Mesendoderm (in vitro differentiated cells): ENCODE data around the gene NAPSA. TPM values are rescaled to one million over a fixed set of nuclear protein-coding genes. Genes with fewer than 3 reads are reported as not detected.

Experiments used
- DNase-seq: peaks from one replicate; pipeline ENCODE4 v3.0.0; 2013
- H2AK5ac ChIP-seq: 2 replicates; pipeline ENCODE4 v1.6.1; 2013; ENCODE audit warnings: low read length, inconsistent platforms
- H2BK120ac ChIP-seq: 2 replicates; pipeline ENCODE4 v1.6.1; 2013; ENCODE audit warnings: low read depth, mild to moderate bottlenecking, low read length, moderate library complexity, mixed read lengths
- H2BK15ac ChIP-seq: replicated peaks from 2 replicates; pipeline ENCODE4 v1.6.1; 2013; ENCODE audit warnings: low read depth, mild to moderate bottlenecking, moderate library complexity
- H2BK5ac ChIP-seq: 2 replicates; pipeline ENCODE4 v1.6.1; 2013; ENCODE audit warnings: low read length, inconsistent platforms
- H3K18ac ChIP-seq: 2 replicates; pipeline ENCODE4 v1.6.1; 2013; ENCODE audit warnings: mild to moderate bottlenecking, low read length, mixed read lengths
- H3K23ac ChIP-seq: one replicate; pipeline ENCODE4 v1.6.1; 2013; ENCODE audit warnings: low read length
- H3K27ac ChIP-seq: 2 replicates; pipeline ENCODE4 v1.5.1; 2013; ENCODE audit warnings: low read depth, mild to moderate bottlenecking, inconsistent platforms, low read length, moderate library complexity
- H3K27me3 ChIP-seq: 2 replicates; pipeline ENCODE4 v1.6.1; 2013; ENCODE audit warnings: low read length, control low read depth, mild to moderate bottlenecking, inconsistent platforms; ENCODE audit not compliant: insufficient read depth, poor library complexity
- H3K36me3 ChIP-seq: 2 replicates; pipeline ENCODE4 v1.6.1; 2013; ENCODE audit warnings: low read length, inconsistent platforms; ENCODE audit not compliant: control insufficient read depth, insufficient read depth
- H3K4ac ChIP-seq: one replicate; pipeline ENCODE4 v1.6.1; 2013; ENCODE audit warnings: low read depth, mild to moderate bottlenecking, low read length, moderate library complexity
- H3K4me1 ChIP-seq: 2 replicates; pipeline ENCODE4 v1.6.1; 2013; ENCODE audit warnings: low read depth, low read length, inconsistent platforms; ENCODE audit not compliant: control insufficient read depth
- H3K4me2 ChIP-seq: 2 replicates; pipeline ENCODE4 v1.6.1; 2013; ENCODE audit warnings: low read length
- H3K4me3 ChIP-seq: 2 replicates; pipeline ENCODE4 v1.5.1; 2013; ENCODE audit warnings: mild to moderate bottlenecking, low read length
- H3K56ac ChIP-seq: one replicate; pipeline ENCODE4 v1.6.1; 2013; ENCODE audit warnings: low read length
- H3K79me1 ChIP-seq: 2 replicates; pipeline ENCODE4 v1.6.1; 2013; ENCODE audit warnings: low read length, inconsistent platforms
- H3K79me2 ChIP-seq: 2 replicates; pipeline ENCODE4 v1.6.1; 2013; ENCODE audit warnings: mild to moderate bottlenecking, low read length; ENCODE audit not compliant: control insufficient read depth, insufficient read depth
- H3K9ac ChIP-seq: 2 replicates; pipeline ENCODE4 v1.6.1; 2013; ENCODE audit warnings: low read length, inconsistent platforms
- H4K5ac ChIP-seq: one replicate; pipeline ENCODE4 v1.6.1; 2013; ENCODE audit warnings: low read length
- H4K8ac ChIP-seq: one replicate; pipeline ENCODE4 v1.6.1; 2013; ENCODE audit warnings: low read depth, mild to moderate bottlenecking, control low read depth, low read length, moderate library complexity
- WGBS: extraction: QIAGEN DNeasy Blood & Tissue Kit; methylation state at CpG from one replicate; pipeline ENCODE4 v1.1.7; 2013; ENCODE audit warnings: low lambda C conversion rate, missing lambda C conversion rate; ENCODE audit not compliant: insufficient coverage; ENCODE audit errors: extremely low coverage; 5-methylcytosine and 5-hydroxymethylcytosine counted together
- polyA plus RNA-seq, 2 experiments: library from polyadenylated mRNA; stranded (reverse); fragments of 200-250 nt; gene quantifications; one replicate each; pipeline ENCODE4 v1.2.3, GENCODE V29; 2013

Gene NAPSA
- 0.17 TPM for polyA plus RNA-seq (2013, experiment 1 of 2)
- polyA plus RNA-seq (2013, experiment 2 of 2), result 0.10 TPM

- H3K56ac ChIP-seq, result no peak within 1 kb of the TSS
- H2BK120ac ChIP-seq, result no peak within 1 kb of the TSS
- H3K9ac ChIP-seq, result no peak within 1 kb of the TSS
- no peaks in the 10 kb centered on the region for H3K4me1 ChIP-seq
- no peaks in the 10 kb centered on the region for H3K79me2 ChIP-seq
- H3K36me3 ChIP-seq, result no peaks in the 10 kb centered on the region
- no peak within 1 kb of the TSS for H3K4me2 ChIP-seq
- no peak within 1 kb of the TSS for H3K23ac ChIP-seq
- no peaks in the 10 kb centered on the region for H3K27me3 ChIP-seq
- WGBS, result no CpG with 5 or more reads among the region's 11 CpGs
- H4K5ac ChIP-seq, result no peak within 1 kb of the TSS
- no peak within 1 kb of the TSS for H2BK5ac ChIP-seq
- no peak for DNase-seq
- no peak within 1 kb of the TSS for H2BK15ac ChIP-seq
- H3K27ac ChIP-seq, result no peak within 1 kb of the TSS
- no peak within 1 kb of the TSS for H2AK5ac ChIP-seq
- no peak within 1 kb of the TSS for H3K4me3 ChIP-seq
- no peak within 1 kb of the TSS for H3K18ac ChIP-seq
- H3K79me1 ChIP-seq, result no peaks in the 10 kb centered on the region
- H4K8ac ChIP-seq, result no peak within 1 kb of the TSS
- no peak within 1 kb of the TSS for H3K4ac ChIP-seq
Observed at GRCh38 chr19:50365434-50366306, at the start of gene NAPSA. NAPSA (minus strand) TSS chr19:50365639; CDS start chr19:50365621, 18 bp downstream.

GRCh38 chr19:50413531-50413930 lies 48.1 kb upstream of the NAPSA start:
- H3K9ac ChIP-seq, result no peak overlapping the region
- no peaks in the 10 kb centered on the region for H3K4me1 ChIP-seq
- no peak overlapping the region for H3K27ac ChIP-seq
- no peak overlapping the region for H2AK5ac ChIP-seq
- WGBS, result no CpG with 5 or more reads among the region's 21 CpGs
- H4K8ac ChIP-seq, result no peak overlapping the region
- H2BK15ac ChIP-seq, result no peak overlapping the region
- no peak overlapping the region for H3K18ac ChIP-seq
- no peak for DNase-seq
- H3K4ac ChIP-seq, result no peak overlapping the region
- H3K4me2 ChIP-seq, result no peak overlapping the region
- no peaks in the 10 kb centered on the region for H3K27me3 ChIP-seq
- H3K56ac ChIP-seq, result no peak overlapping the region
- H3K23ac ChIP-seq, result no peak overlapping the region
- no peak overlapping the region for H2BK5ac ChIP-seq
- H3K4me3 ChIP-seq, result no peak overlapping the region
- peaks cover 4% of the 10 kb centered on the region for H3K36me3 ChIP-seq
- no peak overlapping the region for H2BK120ac ChIP-seq
- no peaks in the 10 kb centered on the region for H3K79me2 ChIP-seq
- no peaks in the 10 kb centered on the region for H3K79me1 ChIP-seq
- no peak overlapping the region for H4K5ac ChIP-seq

- Histone ChIP-seq H3K9ac (no peak overlapping the region), H3K4me3 (no peak overlapping the region), H4K5ac (no peak overlapping the region), H3K79me1 (no peaks in the 10 kb centered on the region), H3K27me3 (no peaks in the 10 kb centered on the region), H3K4ac (no peak overlapping the region), H3K27ac (no peak overlapping the region), H3K36me3 (peaks cover 4% of the 10 kb centered on the region), H2BK5ac (no peak overlapping the region), H2BK15ac (no peak overlapping the region), H2AK5ac (no peak overlapping the region), H3K4me1 (no peaks in the 10 kb centered on the region), H3K18ac (no peak overlapping the region), H2BK120ac (no peak overlapping the region), H3K4me2 (no peak overlapping the region), H4K8ac (no peak overlapping the region), H3K79me2 (no peaks in the 10 kb centered on the region), H3K23ac (no peak overlapping the region), H3K56ac (no peak overlapping the region)
- no peak for DNase-seq
- WGBS, result no CpG with 5 or more reads among the region's 13 CpGs
Observed at GRCh38 chr19:50413096-50413495, 47.7 kb upstream of the NAPSA start.

GRCh38 chr19:50412419-50412818 lies 47.0 kb upstream of the NAPSA start:
- Histone ChIP-seq H3K79me1 (no peaks in the 10 kb centered on the region), H3K27me3 (no peaks in the 10 kb centered on the region), H3K4ac (no peak overlapping the region), H3K27ac (no peak overlapping the region), H2BK120ac (no peak overlapping the region), H2BK15ac (no peak overlapping the region), H3K4me3 (no peak overlapping the region), H3K18ac (no peak overlapping the region), H3K23ac (no peak overlapping the region), H3K4me1 (no peaks in the 10 kb centered on the region), H3K79me2 (no peaks in the 10 kb centered on the region), H3K56ac (no peak overlapping the region), H4K8ac (no peak overlapping the region), H3K9ac (no peak overlapping the region), H2AK5ac (no peak overlapping the region), H4K5ac (no peak overlapping the region), H3K36me3 (peaks cover 4% of the 10 kb centered on the region), H3K4me2 (no peak overlapping the region), H2BK5ac (no peak overlapping the region)
- no peak for DNase-seq
- WGBS, result no CpG with 5 or more reads among the region's 2 CpGs

GRCh38 chr19:50410109-50410508 lies 44.7 kb upstream of the NAPSA start:
- Histone ChIP-seq H4K8ac (no peak overlapping the region), H2BK15ac (no peak overlapping the region), H2BK5ac (no peak overlapping the region), H3K79me2 (no peaks in the 10 kb centered on the region), H3K18ac (no peak overlapping the region), H3K27me3 (no peaks in the 10 kb centered on the region), H2BK120ac (no peak overlapping the region), H3K56ac (no peak overlapping the region), H2AK5ac (no peak overlapping the region), H3K4ac (no peak overlapping the region), H3K27ac (no peak overlapping the region), H3K23ac (no peak overlapping the region), H3K36me3 (peaks cover 10% of the 10 kb centered on the region), H3K9ac (no peak overlapping the region), H3K4me3 (no peak overlapping the region), H3K4me1 (no peaks in the 10 kb centered on the region), H3K79me1 (no peaks in the 10 kb centered on the region), H4K5ac (no peak overlapping the region), H3K4me2 (no peak overlapping the region)
- DNase-seq, result no peak
- WGBS, result no CpG with 5 or more reads among the region's 10 CpGs
